ENCODE measurements around the gene C20orf204. TPM values are rescaled to one million over a fixed set of nuclear protein-coding genes. Genes with fewer than 3 reads are reported as not detected.

Gene C20orf204
- total and polyA plus RNA-seq, 2 experiments from 2014 or later = 0.14 to 0.32 TPM

GRCh38 chr20:64074963-64075362, 39.0 kb downstream of the C20orf204 start:
- no peaks in the 10 kb centered on the region for H3K27me3 ChIP-seq (replicated peaks; ENCODE audit: insufficient read depth)
- WGBS, 2 experiments (ENCODE audit: low coverage in 1 of 2, low lambda C conversion rate in 2 of 2, missing lambda C conversion rate in 2 of 2) = 94 to 97% methylated on average over 8 of the region's 8 CpGs
- H3K9me3 ChIP-seq (ENCODE audit: low read depth) = no peaks in the 10 kb centered on the region
- no peak overlapping the region for H3K4me2 ChIP-seq (ENCODE audit: unreplicated experiment)
- H3K4me1 ChIP-seq (ENCODE audit: insufficient read depth) = peaks cover 10% of the 10 kb centered on the region
- no peaks in the 10 kb centered on the region for H3F3A ChIP-seq (ENCODE audit: insufficient read depth)
- no peaks in the 10 kb centered on the region for H3K36me3 ChIP-seq (ENCODE audit: low read depth)
- no peaks in the 10 kb centered on the region for H4K20me1 ChIP-seq (ENCODE audit: insufficient read depth)
- H3K79me2 ChIP-seq (ENCODE audit: insufficient read depth) = no peaks in the 10 kb centered on the region
- H3K9ac ChIP-seq = no peak overlapping the region
- H3K27ac ChIP-seq = no peak overlapping the region
- H3K4me3 ChIP-seq = no peak overlapping the region
- no peak for DNase-seq
- TF ChIP-seq EZH2phosphoT487 (IDR thresholded peaks at IDR 0.05; ENCODE audit: insufficient read depth, low read depth) (no peak), EZH2 (IDR thresholded peaks at IDR 0.05; ENCODE audit: insufficient read depth, poor library complexity, severe bottlenecking) (no peak)
- H2AFZ ChIP-seq = no peak overlapping the region
- in situ Hi-C loops (cut with MboI) = no loop called here
- H3K9me2 ChIP-seq (ENCODE audit: insufficient read depth) = no peaks in the 10 kb centered on the region

- Histone ChIP-seq H4K20me1 (ENCODE audit: insufficient read depth) (no peaks in the 10 kb centered on the region), H2AFZ (no peak overlapping the region), H3K36me3 (ENCODE audit: low read depth) (no peaks in the 10 kb centered on the region), H3K9ac (no peak overlapping the region), H3K27me3 (replicated peaks; ENCODE audit: insufficient read depth) (no peaks in the 10 kb centered on the region), H3K9me2 (ENCODE audit: insufficient read depth) (no peaks in the 10 kb centered on the region), H3K4me2 (ENCODE audit: unreplicated experiment) (no peak overlapping the region), H3K4me1 (ENCODE audit: insufficient read depth) (peaks cover 10% of the 10 kb centered on the region), H3K79me2 (ENCODE audit: insufficient read depth) (no peaks in the 10 kb centered on the region), H3K4me3 (no peak overlapping the region), H3F3A (ENCODE audit: insufficient read depth) (no peaks in the 10 kb centered on the region), H3K27ac (no peak overlapping the region), H3K9me3 (ENCODE audit: low read depth) (no peaks in the 10 kb centered on the region)
- no peak for DNase-seq
- whole genome bisulfite sequencing, 2 experiments (ENCODE audit: low coverage in 1 of 2, low lambda C conversion rate in 2 of 2, missing lambda C conversion rate in 2 of 2) = 87 to 91% methylated on average over 9 to 12 of the region's 12 CpGs
- TF ChIP-seq EZH2 (IDR thresholded peaks at IDR 0.05; ENCODE audit: insufficient read depth, poor library complexity, severe bottlenecking) = no peak
- no peak for TF ChIP-seq EZH2phosphoT487 (IDR thresholded peaks at IDR 0.05; ENCODE audit: insufficient read depth, low read depth)
- in situ Hi-C loops (cut with MboI) = no loop called here
Observed at GRCh38 chr20:64075556-64075955, 39.6 kb downstream of the C20orf204 start.

GRCh38 chr20:64076061-64076997, 40.3 kb downstream of the C20orf204 start:
- Histone ChIP-seq H3K27ac (no peak overlapping the region), H4K20me1 (ENCODE audit: insufficient read depth) (no peaks in the 10 kb centered on the region), H3K36me3 (ENCODE audit: low read depth) (no peaks in the 10 kb centered on the region), H3K9me2 (ENCODE audit: insufficient read depth) (no peaks in the 10 kb centered on the region), H3K4me3 (no peak overlapping the region), H3K27me3 (replicated peaks; ENCODE audit: insufficient read depth) (no peaks in the 10 kb centered on the region), H3K4me1 (ENCODE audit: insufficient read depth) (peaks cover 10% of the 10 kb centered on the region), H3K9me3 (ENCODE audit: low read depth) (no peaks in the 10 kb centered on the region), H3K9ac (no peak overlapping the region), H3K4me2 (ENCODE audit: unreplicated experiment) (no peak overlapping the region), H2AFZ (no peak overlapping the region), H3K79me2 (ENCODE audit: insufficient read depth) (no peaks in the 10 kb centered on the region), H3F3A (ENCODE audit: insufficient read depth) (no peaks in the 10 kb centered on the region)
- in situ Hi-C loops (cut with MboI) = no loop called here
- DNase-seq = no peak
- no peak for TF ChIP-seq EZH2phosphoT487 (IDR thresholded peaks at IDR 0.05; ENCODE audit: insufficient read depth, low read depth)
- no peak for TF ChIP-seq EZH2 (IDR thresholded peaks at IDR 0.05; ENCODE audit: insufficient read depth, poor library complexity, severe bottlenecking)
- WGBS, 2 experiments (ENCODE audit: low coverage in 1 of 2, low lambda C conversion rate in 2 of 2, missing lambda C conversion rate in 2 of 2) = 91 to 92% methylated on average over 19 to 22 of the region's 22 CpGs

GRCh38 chr20:64077094-64077493, 41.1 kb downstream of the C20orf204 start:
- H3F3A ChIP-seq (ENCODE audit: insufficient read depth) = no peaks in the 10 kb centered on the region
- H3K4me1 ChIP-seq (ENCODE audit: insufficient read depth) = peaks cover 10% of the 10 kb centered on the region
- DNase-seq = no peak
- H3K9me2 ChIP-seq (ENCODE audit: insufficient read depth) = no peaks in the 10 kb centered on the region
- TF ChIP-seq EZH2phosphoT487 (IDR thresholded peaks at IDR 0.05; ENCODE audit: insufficient read depth, low read depth) = no peak
- TF ChIP-seq EZH2 (IDR thresholded peaks at IDR 0.05; ENCODE audit: insufficient read depth, poor library complexity, severe bottlenecking) = no peak
- no peaks in the 10 kb centered on the region for H4K20me1 ChIP-seq (ENCODE audit: insufficient read depth)
- in situ Hi-C loops (cut with MboI) = no loop called here
- 95 to 98% methylated on average over 8 of the region's 8 CpGs for WGBS, 2 experiments (ENCODE audit: low coverage in 1 of 2, low lambda C conversion rate in 2 of 2, missing lambda C conversion rate in 2 of 2)
- H3K36me3 ChIP-seq (ENCODE audit: low read depth) = no peaks in the 10 kb centered on the region
- H3K4me3 ChIP-seq = no peak overlapping the region
- H3K4me2 ChIP-seq (ENCODE audit: unreplicated experiment) = no peak overlapping the region
- no peak overlapping the region for H3K9ac ChIP-seq
- no peak overlapping the region for H2AFZ ChIP-seq
- H3K27me3 ChIP-seq (replicated peaks; ENCODE audit: insufficient read depth) = no peaks in the 10 kb centered on the region
- H3K79me2 ChIP-seq (ENCODE audit: insufficient read depth) = no peaks in the 10 kb centered on the region
- no peak overlapping the region for H3K27ac ChIP-seq
- no peaks in the 10 kb centered on the region for H3K9me3 ChIP-seq (ENCODE audit: low read depth)
